IPS-20b (cell line): Measurements from ENCODE around the gene CHAMP1.
"Not testable (repeated sequence)": the region's sequence is repeated elsewhere in the genome, so short reads cannot be mapped to it uniquely, and the experiment has no call there.

Experiments
- H3K27ac ChIP-seq: one replicate; pipeline ENCODE4 v1.5.1; 2013; ENCODE audit warnings: low read length
- H3K27me3 ChIP-seq: 2 replicates; pipeline ENCODE4 v1.6.1; 2013; ENCODE audit warnings: mild to moderate bottlenecking, low read length, inconsistent platforms; ENCODE audit not compliant: insufficient read depth
- H3K36me3 ChIP-seq: 2 replicates; pipeline ENCODE4 v1.6.1; 2013; ENCODE audit warnings: low read depth, mild to moderate bottlenecking, inconsistent platforms, low read length, moderate library complexity; ENCODE audit not compliant: insufficient read depth
- H3K4me1 ChIP-seq: 2 replicates; pipeline ENCODE4 v1.6.1; 2013; ENCODE audit warnings: mild to moderate bottlenecking, control low read depth, inconsistent platforms, low read length, moderate library complexity; ENCODE audit not compliant: insufficient read depth
- H3K4me3 ChIP-seq: 2 replicates; pipeline ENCODE4 v1.5.1; 2013; ENCODE audit warnings: mild to moderate bottlenecking, low read length, inconsistent platforms
- H3K9ac ChIP-seq: 2 replicates; pipeline ENCODE4 v1.6.1; 2013; ENCODE audit warnings: low read depth, mild to moderate bottlenecking, inconsistent platforms, low read length, moderate library complexity
- H3K9me3 ChIP-seq: 2 replicates; pipeline ENCODE4 v1.6.1; 2013; ENCODE audit warnings: mild to moderate bottlenecking, low read depth, low read length, inconsistent platforms; ENCODE audit not compliant: insufficient read depth

The CHAMP1 gene

DNA sequence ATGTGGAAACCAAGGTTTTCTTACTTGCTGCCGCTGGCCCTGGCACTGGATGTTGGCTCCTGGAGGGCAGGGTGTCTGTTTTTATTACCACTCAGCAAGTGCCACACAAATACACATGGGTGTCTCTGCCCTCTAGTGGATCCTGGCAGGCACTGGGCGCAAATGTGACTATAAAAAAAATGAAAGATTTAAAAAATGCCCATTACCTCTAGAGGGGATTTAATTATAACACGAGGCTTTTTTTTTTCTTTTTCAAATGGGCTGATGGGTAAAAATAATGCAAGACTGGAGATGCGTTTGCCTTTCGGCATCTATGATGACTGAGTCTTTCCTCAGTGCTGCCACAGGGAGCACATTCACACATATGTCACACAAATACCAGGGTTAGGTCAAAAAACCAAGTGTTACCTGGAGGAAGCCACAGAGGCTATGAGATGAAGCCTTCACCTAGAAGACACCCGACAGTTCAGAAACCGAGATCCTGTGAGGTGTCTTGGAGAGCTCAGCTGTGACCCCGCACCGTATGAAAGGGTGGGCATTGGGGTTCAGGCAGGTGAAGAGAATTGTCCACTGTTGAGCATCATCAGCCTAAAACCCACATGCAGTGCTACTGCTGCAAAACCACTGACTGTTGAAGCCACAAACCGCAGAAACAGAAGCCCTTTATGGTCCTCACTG is 25.7 kb downstream of the CHAMP1 start:
- H3K4me1 ChIP-seq = no peaks in the 10 kb centered on the region
- H3K27me3 ChIP-seq = no peaks in the 10 kb centered on the region
- no peak overlapping the region for H3K9ac ChIP-seq
- H3K27ac ChIP-seq = no peak overlapping the region
- no peaks in the 10 kb centered on the region for H3K36me3 ChIP-seq
- peaks cover 3% of the 10 kb centered on the region; the same call in 1 of the 2 replicates for H3K9me3 ChIP-seq
- H3K4me3 ChIP-seq = no peak overlapping the region

DNA sequence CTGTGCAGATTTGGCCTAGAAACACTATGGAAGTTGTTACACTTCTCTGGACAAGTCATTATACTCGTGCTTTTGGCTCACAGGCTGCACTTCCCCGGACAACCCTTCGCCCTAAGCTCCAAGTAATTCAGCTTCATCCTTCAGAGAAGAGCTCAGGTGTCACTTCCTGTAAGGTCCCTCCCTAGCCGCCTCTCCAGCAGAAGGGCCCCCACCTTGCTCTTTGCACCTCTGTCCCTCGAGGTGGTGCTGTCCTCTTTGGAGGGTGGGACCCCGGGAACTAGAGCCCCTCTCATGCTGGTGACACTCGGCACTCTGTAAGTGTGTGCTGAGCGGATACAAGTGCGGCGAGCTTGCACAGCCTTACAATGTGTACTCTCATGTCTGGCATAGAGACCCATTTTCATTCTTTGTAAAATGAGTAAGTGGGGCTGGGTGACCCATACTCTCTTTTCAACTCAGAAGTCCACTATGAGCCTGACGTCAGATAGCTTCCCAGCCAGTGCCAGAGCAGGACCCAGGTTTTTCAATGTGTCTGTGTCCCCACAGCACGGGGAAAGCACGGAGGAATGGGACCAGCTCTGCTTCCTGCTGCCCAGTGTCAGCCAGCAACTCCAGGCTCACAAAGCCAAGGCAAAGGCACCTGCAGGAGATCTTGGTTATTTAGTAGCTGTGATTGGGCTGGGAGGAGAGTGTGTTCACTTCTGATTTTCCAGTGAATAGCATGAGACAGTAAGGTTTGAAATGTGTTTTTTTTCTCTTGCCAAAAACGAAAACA is 26.9 kb downstream of the CHAMP1 start:
- no peak overlapping the region for H3K9ac ChIP-seq
- H3K27me3 ChIP-seq = no peaks in the 10 kb centered on the region
- peaks cover 3% of the 10 kb centered on the region; the same call in 1 of the 2 replicates for H3K9me3 ChIP-seq
- H3K4me1 ChIP-seq = no peaks in the 10 kb centered on the region
- no peak overlapping the region for H3K4me3 ChIP-seq
- no peaks in the 10 kb centered on the region for H3K36me3 ChIP-seq
- no peak overlapping the region for H3K27ac ChIP-seq

DNA sequence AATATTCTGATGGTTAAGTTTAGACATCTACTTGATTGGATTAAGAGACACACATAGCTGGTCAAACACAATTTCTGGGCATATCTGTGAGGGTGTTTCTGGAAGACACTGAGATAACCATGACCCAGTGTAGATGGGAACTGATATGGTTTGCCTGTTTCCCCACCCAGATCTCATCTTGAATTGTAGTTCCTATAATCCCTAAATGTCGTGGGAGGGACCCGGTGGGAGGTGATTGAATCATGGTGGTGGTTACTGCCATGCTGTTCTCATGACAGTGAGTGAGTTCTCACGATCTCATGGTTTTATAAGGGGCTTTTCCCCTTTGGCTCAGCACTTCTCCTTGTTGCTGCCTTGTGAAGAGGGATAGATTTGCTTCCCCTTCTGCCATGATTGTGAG is 33.0 kb downstream of the CHAMP1 start:
- not testable (repeated sequence) for H3K27ac ChIP-seq, H3K4me1 ChIP-seq, H3K9me3 ChIP-seq, H3K4me3 ChIP-seq, H3K36me3 ChIP-seq, H3K27me3 ChIP-seq, H3K9ac ChIP-seq

DNA sequence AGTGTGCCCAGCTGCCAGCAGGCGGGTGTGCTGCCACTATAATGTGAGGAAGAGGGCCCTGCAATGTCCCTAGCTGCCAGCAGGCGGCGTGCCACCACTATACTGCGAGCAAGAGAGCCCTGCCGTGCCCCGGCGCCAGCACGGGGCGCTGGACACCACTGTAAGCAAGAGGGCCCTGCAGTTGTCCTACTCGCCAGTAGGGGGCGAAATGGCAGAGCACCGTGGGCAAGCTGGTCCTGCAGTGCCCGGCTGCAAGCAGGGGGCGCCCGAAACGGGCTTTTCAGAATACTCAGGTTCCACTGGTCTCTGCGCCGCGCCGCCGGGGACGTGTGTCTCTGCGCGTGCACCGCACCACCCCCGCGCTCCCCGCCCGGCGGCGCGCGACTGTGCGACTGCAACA is 38.5 kb downstream of the CHAMP1 start:
- not testable (repeated sequence) for H3K9ac ChIP-seq, H3K9me3 ChIP-seq, H3K27ac ChIP-seq, H3K4me1 ChIP-seq, H3K4me3 ChIP-seq, H3K36me3 ChIP-seq, H3K27me3 ChIP-seq

DNA sequence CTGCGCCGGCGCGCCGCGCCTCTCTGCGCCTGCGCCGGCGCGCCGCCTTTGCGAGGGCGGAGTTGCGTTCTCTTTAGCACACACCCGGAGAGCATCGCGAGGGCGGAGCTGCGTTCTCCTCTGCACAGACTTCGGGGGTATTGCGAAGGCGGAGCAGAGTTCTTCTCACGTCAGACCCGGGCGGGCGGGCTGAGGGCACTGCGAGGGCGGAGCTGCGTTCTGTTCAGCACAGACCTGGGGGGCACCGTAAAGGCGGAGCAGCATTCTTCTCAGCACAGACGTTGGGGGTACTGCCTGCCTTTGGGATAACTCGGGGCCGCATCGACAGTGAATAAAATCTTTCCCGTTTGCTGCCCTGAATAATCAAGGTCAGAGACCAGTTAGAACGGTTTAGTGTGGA is 39.1 kb downstream of the CHAMP1 start:
- not testable (repeated sequence) for H3K27ac ChIP-seq, H3K9me3 ChIP-seq, H3K4me1 ChIP-seq, H3K36me3 ChIP-seq, H3K9ac ChIP-seq, H3K4me3 ChIP-seq, H3K27me3 ChIP-seq
